ENCODE results near the gene SETD4.
A peak's percentile ranks its signal among the peaks of the same experiment; 100 is the strongest.
"Not testable (repeated sequence)": the region's sequence is repeated elsewhere in the genome, so short reads cannot be mapped to it uniquely, and the experiment has no call there.

Gene SETD4

DNA sequence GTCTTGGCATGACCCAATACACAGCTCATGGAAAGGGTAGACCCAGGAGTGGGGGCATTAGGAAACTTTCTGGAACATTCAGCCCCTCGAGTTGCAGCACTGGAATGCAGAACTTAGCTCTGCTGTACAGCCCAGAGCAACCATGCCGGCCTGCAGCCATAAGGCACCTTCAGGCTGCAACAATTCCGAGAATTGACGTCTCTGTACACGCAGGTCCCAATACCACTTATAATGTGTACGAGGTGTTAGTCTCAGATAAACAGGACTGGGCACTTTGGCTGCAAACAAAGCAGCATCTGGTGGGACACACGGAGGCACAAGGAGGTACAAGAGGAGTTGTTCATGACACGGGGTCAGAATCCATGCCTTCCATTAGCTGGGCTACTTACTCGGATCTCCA, 17.4 kb upstream of the SETD4 start:
- DNase-seq, result no peak

GRCh38 chr21:36076878-36077655, 16.7 kb upstream of the SETD4 start:
- no peak for DNase-seq

DNA sequence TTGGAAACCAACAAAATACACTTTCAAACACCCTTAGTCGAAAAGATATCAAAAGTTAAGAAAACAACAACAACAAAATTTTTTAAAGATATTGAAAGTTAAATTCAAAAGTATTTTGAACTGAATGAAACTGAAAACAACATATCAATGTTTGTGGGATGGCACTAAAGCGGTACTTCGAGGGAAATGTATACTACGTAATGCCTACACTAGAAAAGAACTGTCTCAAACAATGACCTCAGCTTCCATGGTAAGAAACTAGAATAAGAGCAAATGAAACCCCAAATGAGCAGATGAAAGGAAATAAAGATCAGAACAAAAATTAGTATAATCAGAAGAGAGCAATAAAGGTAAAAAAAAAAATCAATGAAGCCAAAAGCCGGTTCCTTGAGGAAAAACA, 15.6 kb upstream of the SETD4 start:
- DNase-seq, result no peak

DNA sequence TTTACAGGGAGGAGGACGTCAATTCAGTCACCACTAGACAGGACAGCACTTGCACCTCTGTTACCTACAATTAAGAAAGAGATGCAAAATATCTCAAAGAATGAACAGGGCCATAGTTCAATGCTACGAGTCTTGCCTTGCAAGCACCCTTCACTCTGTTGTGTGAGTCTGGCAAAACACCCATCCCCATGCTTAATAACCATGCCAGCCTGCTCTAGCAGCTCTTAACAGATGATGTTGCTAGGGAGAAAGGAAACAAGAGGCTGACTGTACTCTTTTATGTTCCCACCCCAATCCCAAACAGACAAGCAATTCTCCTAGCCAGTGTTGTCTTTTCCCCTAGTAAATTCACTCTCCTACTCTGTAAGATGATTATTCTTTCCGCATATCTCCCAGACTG, 14.8 kb upstream of the SETD4 start:
- no peak for DNase-seq

- DNase-seq, result not testable (repeated sequence)
These were observed 13.6 kb upstream of the SETD4 start for GRCh38 chr21:36073911-36074310.

GRCh38 chr21:36073181-36073580, 12.9 kb upstream of the SETD4 start:
- DNase-seq, result no peak

DNA sequence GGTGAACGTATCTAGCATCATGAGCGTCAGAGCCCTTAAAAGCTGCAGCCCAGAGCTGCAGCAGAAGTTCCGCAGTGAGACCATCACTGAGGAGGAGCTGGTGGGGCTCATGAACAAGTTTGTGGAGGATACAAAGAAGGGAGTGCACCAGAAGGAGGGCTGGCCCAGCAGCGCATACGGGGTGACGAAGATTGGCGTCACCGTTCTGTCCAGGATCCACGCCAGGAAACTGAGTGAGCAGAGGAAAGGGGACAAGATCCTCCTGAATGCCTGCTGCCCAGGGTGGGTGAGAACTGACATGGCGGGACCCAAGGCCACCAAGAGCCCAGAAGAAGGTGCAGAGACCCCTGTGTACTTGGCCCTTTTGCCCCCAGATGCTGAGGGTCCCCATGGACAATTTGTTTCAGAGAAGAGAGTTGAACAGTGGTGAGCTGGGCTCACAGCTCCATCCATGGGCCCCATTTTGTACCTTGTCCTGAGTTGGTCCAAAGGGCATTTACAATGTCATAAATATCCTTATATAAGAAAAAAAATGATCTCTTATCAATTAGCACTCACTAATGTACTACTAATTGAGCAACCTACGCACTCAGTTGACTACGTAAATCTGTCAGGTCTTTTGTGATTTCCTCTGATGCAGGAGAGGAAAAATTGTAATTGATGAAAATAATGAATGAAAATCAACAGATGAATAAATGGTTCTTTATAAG, 12.3 kb upstream of the SETD4 start:
- no peak for DNase-seq

DNA sequence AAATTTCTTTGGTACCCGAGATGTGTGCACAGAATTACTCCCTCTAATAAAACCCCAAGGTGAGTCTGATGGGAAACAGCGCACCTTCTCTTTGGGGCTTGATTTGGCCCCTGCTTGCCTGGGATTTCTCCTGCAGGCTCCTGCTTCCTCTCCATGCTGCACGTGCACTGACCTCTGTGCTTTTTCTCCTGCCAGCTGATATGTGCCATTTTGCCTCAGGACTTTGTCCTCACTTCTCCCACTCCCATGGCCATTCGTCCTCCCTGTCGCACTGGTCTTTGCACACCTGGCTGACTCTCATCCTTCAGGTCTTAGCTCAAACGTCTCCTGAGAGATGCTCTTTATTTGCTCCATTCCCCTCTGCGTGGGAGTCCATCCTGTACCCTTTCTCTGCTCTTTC, 10.7 kb upstream of the SETD4 start:
- DNase-seq, result no peak

DNA sequence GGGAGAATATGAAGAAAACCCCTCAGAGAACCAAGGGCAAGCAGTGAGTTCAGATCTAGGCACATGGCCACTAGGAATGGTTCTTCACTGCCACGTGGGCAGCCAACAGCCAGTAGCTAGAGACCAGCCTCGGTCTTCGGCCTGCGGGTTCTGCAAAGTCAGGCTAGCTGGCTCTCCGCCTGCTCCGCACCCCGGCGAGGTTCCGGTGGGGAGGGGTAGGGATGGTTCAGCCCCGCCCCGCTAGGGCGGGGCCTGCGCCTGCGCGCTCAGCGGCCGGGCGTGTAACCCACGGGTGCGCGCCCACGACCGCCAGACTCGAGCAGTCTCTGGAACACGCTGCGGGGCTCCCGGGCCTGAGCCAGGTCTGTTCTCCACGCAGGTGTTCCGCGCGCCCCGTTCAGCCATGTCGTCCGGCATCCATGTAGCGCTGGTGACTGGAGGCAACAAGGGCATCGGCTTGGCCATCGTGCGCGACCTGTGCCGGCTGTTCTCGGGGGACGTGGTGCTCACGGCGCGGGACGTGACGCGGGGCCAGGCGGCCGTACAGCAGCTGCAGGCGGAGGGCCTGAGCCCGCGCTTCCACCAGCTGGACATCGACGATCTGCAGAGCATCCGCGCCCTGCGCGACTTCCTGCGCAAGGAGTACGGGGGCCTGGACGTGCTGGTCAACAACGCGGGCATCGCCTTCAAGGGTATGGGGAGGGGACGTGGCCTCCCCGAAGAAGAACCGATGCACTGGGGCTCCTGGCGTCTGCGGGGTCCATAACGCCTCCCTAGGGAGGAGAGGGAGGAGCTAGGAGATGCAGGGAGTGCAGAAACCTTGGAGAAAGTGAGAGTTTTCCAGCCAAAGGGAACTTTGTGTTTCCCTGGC, 9.6 kb upstream of the SETD4 start, which contains the start of gene CBR1:
TSS of gene CBR1 (plus strand) at position 312 of the 871 bp plus-strand sequence. CDS start at position 404, 92 bp downstream.
- peak; percentile 94 for DNase-seq

GRCh38 chr21:36068748-36069398, 8.5 kb upstream of the SETD4 start:
- no peak for DNase-seq

- DNase-seq, result no peak
These were observed 5.2 kb upstream of the SETD4 start for GRCh38 chr21:36065497-36066036.

DNA sequence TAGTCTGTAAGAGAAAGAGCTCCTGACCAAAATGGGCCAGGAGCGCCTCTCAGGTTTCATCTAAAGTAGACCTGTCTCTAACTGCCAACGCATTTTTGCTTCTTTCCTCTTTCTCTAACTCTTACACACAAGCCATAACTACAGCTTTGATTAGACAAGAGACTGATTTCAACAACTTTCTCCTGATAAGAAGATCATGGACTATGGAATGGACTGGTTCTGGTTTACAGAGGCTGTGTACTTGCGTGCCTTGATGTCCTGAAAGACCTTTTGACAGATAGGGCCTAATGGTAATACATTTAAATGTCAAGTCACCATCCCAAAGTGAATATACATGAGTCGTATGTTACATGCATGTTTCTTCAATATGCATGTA, 3.7 kb upstream of the SETD4 start:
- no peak for DNase-seq

DNA sequence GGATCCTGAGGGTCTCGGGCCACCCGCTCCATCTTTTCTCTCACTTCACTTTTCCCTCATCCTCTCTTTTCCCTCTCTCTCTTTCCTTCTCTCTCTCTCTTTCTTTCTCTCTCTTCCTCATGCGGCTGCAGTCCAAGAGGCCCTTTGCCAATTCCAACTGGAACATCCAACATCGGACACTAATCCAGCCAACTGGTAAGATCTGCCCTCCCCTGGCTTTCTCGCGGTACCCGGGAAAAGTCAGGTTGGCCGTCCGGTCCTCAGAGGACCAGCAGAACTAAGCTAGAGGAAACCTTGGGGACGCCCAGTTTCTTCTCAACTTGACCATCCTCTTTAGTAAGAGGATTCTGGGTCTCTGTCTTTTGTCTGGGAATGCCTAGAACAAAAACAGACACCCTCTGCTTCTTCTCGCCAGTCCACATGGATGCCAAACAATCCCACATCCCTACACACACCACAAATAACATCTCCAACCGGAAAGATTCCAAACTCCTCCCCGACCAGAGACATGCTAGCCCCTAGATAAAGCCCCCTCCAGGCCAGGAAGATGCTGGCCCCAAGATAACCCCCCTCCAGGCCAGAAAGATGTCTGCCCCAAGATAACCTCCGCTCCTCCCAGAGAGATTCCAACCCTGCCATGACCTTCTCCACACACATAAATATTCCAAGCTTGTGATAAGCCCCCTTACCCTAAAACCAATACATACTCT, 3.2 kb upstream of the SETD4 start:
- DNase-seq, result no peak

DNA sequence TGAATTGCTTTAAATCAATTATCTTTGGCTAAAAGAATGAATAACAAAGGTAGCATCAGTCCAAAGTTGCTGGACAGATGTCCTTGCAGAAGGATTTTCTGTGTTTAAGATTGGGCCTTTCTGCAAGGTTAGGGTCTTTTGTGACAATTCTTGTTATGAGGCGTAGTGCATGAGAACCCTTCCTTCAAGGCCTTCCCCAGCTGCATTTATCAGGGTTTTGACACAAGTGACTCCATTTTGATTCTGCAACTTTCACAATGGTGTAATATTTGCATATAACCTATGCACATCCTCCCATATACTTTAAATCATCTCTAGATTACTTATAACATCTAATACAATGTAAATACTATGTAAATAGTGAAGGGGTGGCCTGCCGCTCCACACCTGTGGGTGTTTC, 1.1 kb upstream of the SETD4 start:
- no peak for DNase-seq

DNA sequence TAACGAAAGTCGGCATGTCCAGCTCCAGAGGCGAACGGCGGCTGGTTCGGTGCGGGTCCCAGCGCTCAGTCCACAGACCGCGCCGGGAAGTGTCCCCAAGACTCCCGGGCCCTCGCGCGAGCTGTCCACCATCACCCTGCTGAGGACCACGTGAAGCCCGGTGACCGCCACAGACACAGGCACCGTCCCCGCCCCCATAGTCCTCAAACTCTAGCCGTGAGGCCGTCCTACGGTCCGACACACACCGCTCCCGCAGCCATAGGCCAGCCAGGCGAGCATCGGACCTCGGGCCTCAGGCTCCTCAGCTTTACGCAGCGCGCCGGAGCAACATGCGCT, 535 bp downstream of the SETD4 start:
- DNase-seq, result no peak

DNA sequence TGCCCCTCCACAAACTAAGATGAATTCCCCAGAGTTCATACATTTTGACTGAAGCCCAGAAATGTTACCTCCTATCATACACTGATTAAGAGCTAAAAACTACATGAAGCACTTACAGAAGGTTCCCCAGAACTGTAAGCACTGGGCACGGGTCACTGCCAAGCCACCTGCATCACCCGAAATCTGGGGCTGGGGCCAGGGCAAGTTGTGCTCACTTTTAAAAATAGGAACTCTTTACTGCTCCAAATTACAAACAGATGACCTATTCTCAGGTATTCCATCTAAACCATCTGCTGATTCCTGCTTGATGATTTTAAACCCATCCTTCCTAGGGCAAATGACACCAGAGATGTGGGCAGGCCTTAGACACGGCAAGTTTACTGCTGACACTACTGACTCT, 4.8 kb downstream of the SETD4 start:
- DNase-seq, result no peak

DNA sequence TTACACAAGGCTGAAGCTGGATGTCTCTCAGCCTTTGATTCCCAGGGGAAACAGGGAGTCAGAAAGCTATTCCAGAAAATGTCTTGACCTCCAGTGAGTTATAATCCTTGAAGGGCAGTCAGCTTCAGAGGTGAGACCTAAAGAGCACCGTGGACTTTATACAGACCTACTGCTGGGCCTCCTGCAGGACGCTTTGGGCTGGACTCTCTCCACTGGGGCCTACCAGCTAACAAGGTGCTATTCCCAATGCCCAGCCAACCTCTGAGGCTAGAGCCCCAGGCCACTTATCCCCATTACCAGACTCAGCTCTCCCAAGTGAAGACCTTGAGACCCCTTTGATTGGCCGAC, 6.6 kb downstream of the SETD4 start:
- no peak for DNase-seq

DNA sequence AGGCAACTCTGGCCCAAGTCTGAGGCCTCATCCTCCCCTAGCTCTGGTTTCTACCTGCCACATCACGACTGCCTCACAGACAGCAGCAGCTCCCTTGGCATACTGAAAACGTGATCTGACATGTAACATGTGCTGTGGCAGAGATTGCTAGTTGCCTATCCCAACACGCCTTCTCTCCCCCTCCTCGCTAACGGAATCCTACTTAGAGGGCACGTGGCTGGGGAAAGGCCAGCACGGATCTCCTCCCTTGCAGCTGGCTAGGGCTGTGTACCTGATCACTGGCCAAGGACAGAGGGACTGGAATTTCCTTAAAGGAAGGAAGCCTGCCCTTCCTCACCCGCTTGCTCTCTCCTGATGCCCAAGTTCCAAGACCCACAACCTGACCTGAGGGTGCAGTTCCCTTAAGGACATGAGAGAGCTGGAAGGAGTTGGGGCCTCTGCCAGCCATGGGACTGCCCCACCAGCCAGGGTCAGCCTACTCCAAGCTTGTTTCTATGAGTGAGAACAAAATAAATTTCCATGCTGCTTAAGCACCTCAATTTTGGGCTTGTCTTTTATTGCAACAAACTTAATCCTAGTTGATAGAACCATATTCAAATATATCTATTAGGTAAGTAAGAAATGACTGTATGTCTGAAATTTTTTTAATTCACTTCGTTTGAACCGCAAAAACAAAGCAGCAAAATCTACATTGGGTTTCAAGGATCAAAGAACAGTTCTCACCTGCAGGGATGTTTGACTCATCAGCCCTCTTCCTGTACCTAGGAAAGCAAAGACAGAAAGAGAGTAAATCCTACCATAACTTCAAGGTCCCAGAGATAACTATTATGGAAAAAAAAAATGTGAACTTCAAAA, 7.2 kb downstream of the SETD4 start:
- DNase-seq, result no peak

DNA sequence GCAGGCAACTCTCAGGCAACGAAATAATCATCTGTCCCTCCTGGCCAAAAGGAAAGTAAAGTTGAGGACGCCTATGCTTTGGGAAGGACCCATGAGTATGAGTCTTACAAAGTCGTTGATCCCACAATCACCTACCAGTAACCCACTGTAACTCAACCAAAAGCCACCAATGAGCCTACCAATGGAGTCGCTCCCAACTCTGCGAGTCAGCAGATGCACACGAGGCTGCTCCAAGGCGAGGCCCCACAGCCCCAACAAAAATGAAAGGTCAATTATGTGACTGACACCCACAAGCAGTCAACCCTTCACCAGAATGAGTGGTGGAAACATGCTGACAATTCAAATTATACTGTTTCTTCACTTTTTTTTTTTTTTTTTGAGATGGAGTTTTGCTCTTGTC, 12.0 kb downstream of the SETD4 start:
- DNase-seq, result no peak

DNA sequence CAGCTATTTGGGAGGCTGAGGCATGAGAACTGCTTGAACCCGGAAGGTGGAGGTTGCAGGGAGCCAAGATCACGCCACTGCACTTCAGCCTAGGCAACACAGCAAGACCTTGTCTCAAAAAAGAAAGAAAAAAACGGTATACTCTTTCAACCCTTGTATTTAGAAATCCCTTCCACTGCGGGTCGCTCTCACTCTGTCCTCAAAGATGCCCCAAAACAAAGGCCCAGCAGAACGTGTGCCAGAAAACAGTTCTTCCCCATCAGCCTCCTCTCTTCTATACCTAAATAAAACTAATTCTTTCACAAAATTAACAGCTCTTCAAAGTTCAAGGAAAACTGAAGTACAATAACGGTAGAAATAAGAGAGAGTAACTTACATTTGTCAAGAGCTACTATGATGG, 13.2 kb downstream of the SETD4 start:
- no peak for DNase-seq

- DNase-seq, result no peak
These were observed 14.3 kb downstream of the SETD4 start for GRCh38 chr21:36045993-36046392.
